ENCODE results near the gene CARM1.
"Not testable (repeated sequence)": the region's sequence is repeated elsewhere in the genome, so short reads cannot be mapped to it uniquely, and the experiment has no call there.

CARM1 gene

GRCh38 chr19:10874024-10874423 lies 2.7 kb downstream of the CARM1 start:
- no peak for DNase-seq (ENCODE audit: low spot score)

- DNase-seq (ENCODE audit: low spot score) = no peak
Observed at GRCh38 chr19:10876459-10877240, 5.3 kb downstream of the CARM1 start.

- not testable (repeated sequence) for DNase-seq (ENCODE audit: low spot score)
Observed at GRCh38 chr19:10877608-10878007, 6.3 kb downstream of the CARM1 start.

GRCh38 chr19:10878253-10878652 lies 6.9 kb downstream of the CARM1 start:
- no peak for DNase-seq (ENCODE audit: low spot score)

- no peak for DNase-seq (ENCODE audit: low spot score)
Observed at GRCh38 chr19:10881403-10882107, 10.2 kb downstream of the CARM1 start.

GRCh38 chr19:10882108-10882457 lies 10.7 kb downstream of the CARM1 start:
- DNase-seq (ENCODE audit: low spot score) = no peak

- DNase-seq (ENCODE audit: low spot score) = no peak
Observed at GRCh38 chr19:10884274-10884673, 12.9 kb downstream of the CARM1 start.

GRCh38 chr19:10885201-10886169 lies 14.1 kb downstream of the CARM1 start:
- no peak for DNase-seq (ENCODE audit: low spot score)

- no peak for DNase-seq (ENCODE audit: low spot score)
Observed at GRCh38 chr19:10887616-10888367, 16.4 kb downstream of the CARM1 start.

- no peak for DNase-seq (ENCODE audit: low spot score)
Observed at GRCh38 chr19:10888421-10888866, 17.1 kb downstream of the CARM1 start.

- no peak for DNase-seq (ENCODE audit: low spot score)
Observed at GRCh38 chr19:10889880-10890279, 18.5 kb downstream of the CARM1 start.

GRCh38 chr19:10891405-10892086 lies 20.2 kb downstream of the CARM1 start:
- peak; percentile 65 for DNase-seq (ENCODE audit: low spot score)

GRCh38 chr19:10892256-10892655 lies 20.9 kb downstream of the CARM1 start:
- no peak for DNase-seq (ENCODE audit: low spot score)

GRCh38 chr19:10894911-10895213 lies 23.5 kb downstream of the CARM1 start:
- no peak for DNase-seq (ENCODE audit: low spot score)

- DNase-seq (ENCODE audit: low spot score) = no peak
Observed at GRCh38 chr19:10895363-10895762, 24.0 kb downstream of the CARM1 start.

GRCh38 chr19:10895920-10896319 lies 24.6 kb downstream of the CARM1 start:
- DNase-seq (ENCODE audit: low spot score) = no peak

- no peak for DNase-seq (ENCODE audit: low spot score)
Observed at GRCh38 chr19:10896851-10897526, 25.6 kb downstream of the CARM1 start.

- DNase-seq (ENCODE audit: low spot score) = no peak
Observed at GRCh38 chr19:10898633-10899032, 27.3 kb downstream of the CARM1 start.

- peak; percentile 76 for DNase-seq (ENCODE audit: low spot score)
Observed at GRCh38 chr19:10899151-10899653, 27.8 kb downstream of the CARM1 start.

- no peak for DNase-seq (ENCODE audit: low spot score)
Observed at GRCh38 chr19:10907925-10908324, 36.6 kb downstream of the CARM1 start.
